ENCODE results near the gene MRO. TPM values are rescaled to one million over a fixed set of nuclear protein-coding genes. Genes with fewer than 3 reads are reported as not detected.

MRO gene
- total and polyA plus RNA-seq, 10 of the 15 experiments (the other 5 are each of a cell fraction or from before 2014, with no cell fraction given) = 0.11 to 0.18 TPM; not detected in 8

DNA sequence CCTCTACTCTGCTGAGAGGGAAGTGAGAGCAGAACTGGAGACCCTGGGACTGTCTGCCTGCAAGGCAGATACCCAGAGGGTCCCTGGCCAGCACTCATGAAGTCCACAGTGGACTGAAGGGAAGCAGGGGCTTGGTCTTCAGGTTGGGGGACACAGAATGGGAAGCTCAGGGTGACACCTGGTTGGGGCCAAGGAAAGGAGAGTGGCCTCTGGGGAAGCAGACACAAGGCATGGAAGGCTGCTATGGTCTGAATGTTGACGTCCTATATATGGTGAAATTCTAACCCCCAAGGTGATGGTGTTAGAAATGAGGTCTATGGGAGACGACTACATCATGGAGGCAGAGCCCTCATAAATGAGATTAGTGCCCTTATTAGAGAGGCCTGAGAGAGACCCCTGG is 69.3 kb downstream of the MRO start (continued):
- TF ChIP-seq SKIL (IDR thresholded peaks at IDR 0.05; ENCODE audit: low read depth, poor library complexity, severe bottlenecking) = no peak
- TF ChIP-seq NFXL1 (IDR thresholded peaks at IDR 0.05; ENCODE audit: borderline replicate concordance) = no peak
- no peak for TF ChIP-seq IKZF2 (IDR thresholded peaks at IDR 0.05)

GRCh38 chr18:50749945-50750344 is 69.9 kb downstream of the MRO start:
- in situ Hi-C loops (cut with MboI) (no loop called here), intact Hi-C loops (cut with micrococcal nuclease; ENCODE audit: unreplicated experiment) (no loop called here)
- Histone ChIP-seq H3K4me1 (ENCODE audit: control insufficient read depth, insufficient read depth, low read length) (no peaks in the 10 kb centered on the region), H3K4me3 (no peak overlapping the region), H3K36me3 (ENCODE audit: control insufficient read depth in 2 of 2, insufficient read depth in 2 of 2, low read length in 1 of 2) (no peaks in the 10 kb centered on the region), H3K9me3 (replicated peaks; ENCODE audit: control insufficient read depth, insufficient read depth, low read length) (no peaks in the 10 kb centered on the region; the same call in 2 of the 3 replicates), H3K4me2 (ENCODE audit: control insufficient read depth, insufficient read depth) (no peak overlapping the region), H4K20me1 (ENCODE audit: control insufficient read depth, insufficient read depth) (no peaks in the 10 kb centered on the region), H3K27me3 (replicated peaks in 1 of 2; ENCODE audit: control insufficient read depth in 2 of 2, insufficient read depth in 2 of 2, low read length in 1 of 2) (peaks cover 0 to 10% of the 10 kb centered on the region in 2 experiments), H3K9ac (ENCODE audit: control insufficient read depth, insufficient read depth, low read length) (no peak overlapping the region), H3K27ac (ENCODE audit: control insufficient read depth, insufficient read depth) (no peak overlapping the region), H2AFZ (ENCODE audit: control insufficient read depth, low read depth, low read length) (no peak overlapping the region), H3K79me2 (ENCODE audit: control insufficient read depth, insufficient read depth, low read length) (no peaks in the 10 kb centered on the region)
- no peak for ATAC-seq
- TF ChIP-seq GATAD2B (conservative IDR thresholded peaks at IDR 0.05; ENCODE audit: low read depth) (no peak), CBX5 (IDR thresholded peaks at IDR 0.05; ENCODE audit: low read depth) (no peak), NR2C1 (IDR thresholded peaks at IDR 0.05) (no peak), CBX3 (IDR thresholded peaks at IDR 0.05; ENCODE audit: borderline replicate concordance, low read depth) (no peak), CEBPZ (IDR thresholded peaks at IDR 0.05; ENCODE audit: low read depth, low read length) (no peak), E4F1 (IDR thresholded peaks at IDR 0.05; ENCODE audit: borderline replicate concordance, partially characterized antibody) (no peak), IKZF2 (IDR thresholded peaks at IDR 0.05) (no peak)
- WGBS (ENCODE audit: insufficient coverage, insufficient replicate concordance, low lambda C conversion rate, missing lambda C conversion rate) = 11% methylated on average over 4 of the region's 4 CpGs
- ChIA-PET SMC1A (ENCODE audit: uncharacterized antibody, unreplicated experiment) (interaction anchor here (0.5 kb wide), 1 partner anchor 10 kb away, joined by 3 read pairs; no protein-coding TSS in a partner anchor), CTCF (no interaction called here), RAD21 (ENCODE audit: unreplicated experiment) (no interaction called here), POLR2A (no interaction called here)
- DNase-seq (ENCODE audit: low read depth, low spot score) = no peak
- FAIRE-seq = no peak
- no TSS peak for BruUV-seq (replicated peaks)
